H1 (cell line): Measurements from ENCODE around the gene TSPAN1.

Experiments used
- BCL11A ChIP-seq, 2 experiments: IDR thresholded peaks; one replicate each; pipeline ENCODE4 v1.6.1; 2011; ENCODE audit warnings: low read depth in 2 of 2, low read length in 2 of 2, mild to moderate bottlenecking in 2 of 2
- BRCA1 ChIP-seq: IDR thresholded peaks from 2 replicates; pipeline ENCODE4 v1.6.1; 2012; ENCODE audit warnings: low read depth, low read length, improper control_type of control experiment
- CBX5 ChIP-seq: fragments of 300-800, 300-1000 bp; sonication (generic); IDR thresholded peaks from 2 replicates; pipeline ENCODE4 v1.7.1; 2016; ENCODE audit warnings: antibody characterized with exemption, low read length, low read depth
- EP300 ChIP-seq, 2 experiments: IDR thresholded peaks; 1 replicate in 1 of 2; 2 replicates in 1 of 2; pipeline ENCODE4 v1.6.1; 2011 to 2012; ENCODE audit warnings: low read depth in 2 of 2, low read length in 2 of 2, mild to moderate bottlenecking in 2 of 2, borderline replicate concordance in 1 of 2, inconsistent platforms in 1 of 2, moderate library complexity in 1 of 2
- JUN ChIP-seq: IDR thresholded peaks from 2 replicates; pipeline ENCODE4 v1.6.1; 2011; ENCODE audit warnings: low read depth, mild to moderate bottlenecking, improper control_type of control experiment, low read length
- NRF1 ChIP-seq: IDR thresholded peaks from 2 replicates; pipeline ENCODE4 v1.6.1; 2011; ENCODE audit warnings: mild to moderate bottlenecking, low read depth, low read length, improper control_type of control experiment
- POLR2A ChIP-seq, 2 experiments: IDR thresholded peaks; 1 replicate in 1 of 2; 2 replicates in 1 of 2; pipeline ENCODE4 v1.6.1; 2011; ENCODE audit warnings: low read depth in 2 of 2, low read length in 2 of 2, mild to moderate bottlenecking in 2 of 2; ENCODE audit errors: control extremely low read depth in 1 of 2
- RBBP5 ChIP-seq: IDR thresholded peaks from 2 replicates; pipeline ENCODE4 v1.7.1; 2012; ENCODE audit warnings: low read depth, mild to moderate bottlenecking, inconsistent platforms, low read length, moderate library complexity, borderline replicate concordance
- SRF ChIP-seq: IDR thresholded peaks from 2 replicates; pipeline ENCODE4 v1.6.1; 2011; ENCODE audit warnings: mild to moderate bottlenecking, low read depth, low read length, moderate library complexity
- TF ChIP-seq, protein P1 (sequence below), 3 experiments: IDR thresholded peaks; 1 replicate in 2 of 3; 2 replicates in 1 of 3; pipeline versions ENCODE4 v1.5.1 to v1.6.1; 2011; ENCODE audit warnings: low read length in 3 of 3, mild to moderate bottlenecking in 3 of 3, inconsistent platforms in 2 of 3, low read depth in 1 of 3, moderate library complexity in 1 of 3; ENCODE audit not compliant: insufficient read depth in 1 of 3; ENCODE audit errors: control extremely low read depth in 1 of 3

DNA sequence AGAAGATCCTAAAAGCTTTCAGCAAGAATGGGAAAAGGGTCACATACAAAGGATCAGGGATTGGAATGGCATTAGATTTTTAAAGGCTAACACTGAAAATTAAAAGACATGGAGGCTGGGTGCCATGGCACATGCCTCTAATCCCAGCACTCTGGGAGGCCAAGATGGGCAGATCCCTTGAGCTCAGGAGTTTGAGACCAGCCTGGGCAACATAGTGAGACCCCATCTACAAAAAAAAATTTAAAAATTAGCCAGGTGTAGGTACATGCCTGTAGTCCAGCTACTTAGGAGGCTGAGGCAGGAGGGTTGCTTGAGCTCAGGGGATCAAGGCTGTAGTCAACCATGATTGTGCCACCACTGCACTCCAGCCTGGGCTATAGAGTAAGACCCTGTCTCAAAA, 40.6 kb downstream of the TSPAN1 start:
- TF ChIP-seq, protein P1, sequence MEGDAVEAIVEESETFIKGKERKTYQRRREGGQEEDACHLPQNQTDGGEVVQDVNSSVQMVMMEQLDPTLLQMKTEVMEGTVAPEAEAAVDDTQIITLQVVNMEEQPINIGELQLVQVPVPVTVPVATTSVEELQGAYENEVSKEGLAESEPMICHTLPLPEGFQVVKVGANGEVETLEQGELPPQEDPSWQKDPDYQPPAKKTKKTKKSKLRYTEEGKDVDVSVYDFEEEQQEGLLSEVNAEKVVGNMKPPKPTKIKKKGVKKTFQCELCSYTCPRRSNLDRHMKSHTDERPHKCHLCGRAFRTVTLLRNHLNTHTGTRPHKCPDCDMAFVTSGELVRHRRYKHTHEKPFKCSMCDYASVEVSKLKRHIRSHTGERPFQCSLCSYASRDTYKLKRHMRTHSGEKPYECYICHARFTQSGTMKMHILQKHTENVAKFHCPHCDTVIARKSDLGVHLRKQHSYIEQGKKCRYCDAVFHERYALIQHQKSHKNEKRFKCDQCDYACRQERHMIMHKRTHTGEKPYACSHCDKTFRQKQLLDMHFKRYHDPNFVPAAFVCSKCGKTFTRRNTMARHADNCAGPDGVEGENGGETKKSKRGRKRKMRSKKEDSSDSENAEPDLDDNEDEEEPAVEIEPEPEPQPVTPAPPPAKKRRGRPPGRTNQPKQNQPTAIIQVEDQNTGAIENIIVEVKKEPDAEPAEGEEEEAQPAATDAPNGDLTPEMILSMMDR (IDR thresholded peaks at IDR 0.05; ENCODE audit: control extremely low read depth in 1 of 3, insufficient read depth in 1 of 3, low read depth in 1 of 3, low read length in 3 of 3), result no peak
- TF ChIP-seq BRCA1 (no peak), RBBP5 (no peak), BCL11A (IDR thresholded peaks at IDR 0.05; ENCODE audit: low read depth in 2 of 2, low read length in 2 of 2) (no peak), EP300 (IDR thresholded peaks at IDR 0.05; ENCODE audit: borderline replicate concordance in 1 of 2, low read depth in 2 of 2, low read length in 2 of 2) (no peak), CBX5 (no peak), SRF (no peak), POLR2A (IDR thresholded peaks at IDR 0.05; ENCODE audit: control extremely low read depth in 1 of 2, low read depth in 2 of 2, low read length in 2 of 2) (no peak), NRF1 (no peak), JUN (no peak)
